Skeletal muscle cell (primary cell): Measurements from ENCODE around the gene METTL6.
"Not testable (repeated sequence)": the region's sequence is repeated elsewhere in the genome, so short reads cannot be mapped to it uniquely, and the experiment has no call there.

Experiments used
- DNase-seq: peaks from one replicate; pipeline ENCODE4 v3.0.0-alpha.2; 2010; ENCODE audit warnings: low read depth
- H3K4me3 ChIP-seq: 2 replicates; pipeline ENCODE4 v1.5.1; 2011; ENCODE audit warnings: low read depth, mild to moderate bottlenecking, control low read depth, low read length, moderate library complexity

Gene METTL6

GRCh38 chr3:15380980-15381890, 46.1 kb downstream of the METTL6 start:
- no peak for DNase-seq
- no peak overlapping the region for H3K4me3 ChIP-seq

- no peak overlapping the region for H3K4me3 ChIP-seq
- peak; percentile 77 for DNase-seq
Observed at GRCh38 chr3:15377961-15378791, 49.2 kb downstream of the METTL6 start.

GRCh38 chr3:15375461-15376000, 51.8 kb downstream of the METTL6 start:
- no peak for DNase-seq
- no peak overlapping the region for H3K4me3 ChIP-seq

- no peak for DNase-seq
- no peak overlapping the region for H3K4me3 ChIP-seq
Observed at GRCh38 chr3:15372918-15373317, 54.4 kb downstream of the METTL6 start.

GRCh38 chr3:15368561-15369135, 58.7 kb downstream of the METTL6 start:
- no peak for DNase-seq
- no peak overlapping the region for H3K4me3 ChIP-seq

GRCh38 chr3:15367059-15367458, 60.3 kb downstream of the METTL6 start:
- no peak overlapping the region for H3K4me3 ChIP-seq
- DNase-seq, result no peak

- DNase-seq, H3K4me3 ChIP-seq: not testable (repeated sequence)
Observed at GRCh38 chr3:15364078-15364477, 63.3 kb downstream of the METTL6 start.

- no peak for DNase-seq
- H3K4me3 ChIP-seq, result no peak overlapping the region
Observed at GRCh38 chr3:15361494-15362214, 65.7 kb downstream of the METTL6 start.

- no peak overlapping the region for H3K4me3 ChIP-seq
- peak; percentile 51 for DNase-seq
Observed at GRCh38 chr3:15360788-15361493, 66.4 kb downstream of the METTL6 start.
